ENCODE results near the gene PITPNM1.

PITPNM1 gene

GRCh38 chr11:67528376-67528775, 23.2 kb upstream of the PITPNM1 start:
- TF ChIP-seq CTCF (IDR thresholded peaks at IDR 0.05; ENCODE audit: low read depth, low read length) (no peak), POLR2A (IDR thresholded peaks at IDR 0.05; ENCODE audit: extremely low read depth, insufficient read length) (no peak), MYC (IDR thresholded peaks at IDR 0.05; ENCODE audit: low read depth, low read length) (no peak)
- H3K4me3 ChIP-seq (ENCODE audit: low read depth, low read length) = no peak overlapping the region
- DNase-seq (ENCODE audit: low read depth) = no peak

GRCh38 chr11:67525275-67525976, 20.3 kb upstream of the PITPNM1 start:
- TF ChIP-seq MAX (IDR thresholded peaks at IDR 0.05; ENCODE audit: low read depth, low read length) = no peak
- TF ChIP-seq MYC (IDR thresholded peaks at IDR 0.05; ENCODE audit: low read depth, low read length) = no peak
- no peak overlapping the region for H3K4me3 ChIP-seq (ENCODE audit: low read depth, low read length)
- no peak for DNase-seq (ENCODE audit: low read depth)

- DNase-seq (ENCODE audit: low read depth) = no peak
- no peak for TF ChIP-seq CTCF (IDR thresholded peaks at IDR 0.05; ENCODE audit: low read depth, low read length)
- TF ChIP-seq MAX (IDR thresholded peaks at IDR 0.05; ENCODE audit: low read depth, low read length) = no peak
- no peak for TF ChIP-seq POLR2A (IDR thresholded peaks at IDR 0.05; ENCODE audit: extremely low read depth, insufficient read length)
- TF ChIP-seq MYC (IDR thresholded peaks at IDR 0.05; ENCODE audit: low read depth, low read length) = no peak
- H3K4me3 ChIP-seq (ENCODE audit: low read depth, low read length) = no peak overlapping the region
These were observed 19.3 kb upstream of the PITPNM1 start for GRCh38 chr11:67524480-67524808.

- TF ChIP-seq MAX (IDR thresholded peaks at IDR 0.05; ENCODE audit: low read depth, low read length) (no peak), POLR2A (IDR thresholded peaks at IDR 0.05; ENCODE audit: extremely low read depth, insufficient read length) (no peak), MYC (IDR thresholded peaks at IDR 0.05; ENCODE audit: low read depth, low read length) (no peak), CTCF (IDR thresholded peaks at IDR 0.05; ENCODE audit: low read depth, low read length) (no peak)
- no peak overlapping the region for H3K4me3 ChIP-seq (ENCODE audit: low read depth, low read length)
- DNase-seq (ENCODE audit: low read depth) = no peak
These were observed 18.7 kb upstream of the PITPNM1 start for GRCh38 chr11:67523556-67524479.

GRCh38 chr11:67522844-67523555, 17.8 kb upstream of the PITPNM1 start, which contains the start of gene CABP2:
CABP2 (minus strand) TSS chr11:67523446; CDS start chr11:67523326, 120 bp downstream.
- no peak for DNase-seq (ENCODE audit: low read depth)
- TF ChIP-seq CTCF (IDR thresholded peaks at IDR 0.05; ENCODE audit: low read depth, low read length) = no peak
- no peak for TF ChIP-seq POLR2A (IDR thresholded peaks at IDR 0.05; ENCODE audit: extremely low read depth, insufficient read length)
- no peak for TF ChIP-seq MYC (IDR thresholded peaks at IDR 0.05; ENCODE audit: low read depth, low read length)
- TF ChIP-seq MAX (IDR thresholded peaks at IDR 0.05; ENCODE audit: low read depth, low read length) = no peak
- H3K4me3 ChIP-seq (ENCODE audit: low read depth, low read length) = no peak within 1 kb of the TSS

GRCh38 chr11:67522338-67522737, 17.2 kb upstream of the PITPNM1 start:
- no peak for TF ChIP-seq MAX (IDR thresholded peaks at IDR 0.05; ENCODE audit: low read depth, low read length)
- TF ChIP-seq POLR2A (IDR thresholded peaks at IDR 0.05; ENCODE audit: extremely low read depth, insufficient read length) = no peak
- TF ChIP-seq CTCF (IDR thresholded peaks at IDR 0.05; ENCODE audit: low read depth, low read length) = no peak
- TF ChIP-seq MYC (IDR thresholded peaks at IDR 0.05; ENCODE audit: low read depth, low read length) = no peak
- no peak for DNase-seq (ENCODE audit: low read depth)
- no peak overlapping the region for H3K4me3 ChIP-seq (ENCODE audit: low read depth, low read length)
